Liver (tissue), 2 donors: ENCODE data around the gene CACNA1A.

Source experiments
- TF ChIP-seq, protein P1 (sequence below): IDR thresholded peaks from 2 replicates; pipeline ENCODE4 v1.6.1; 2016; ENCODE audit warnings: antibody characterized with exemption
- TF ChIP-seq, protein P2 (sequence below): fragments of 150-350 bp; IDR thresholded peaks from 2 replicates; pipeline ENCODE4 v1.5.1; 2017; ENCODE audit warnings: improper control_type of control experiment, low read depth, low read length; ENCODE audit not compliant: missing input control
- donor health status: healthy.

GRCh38 chr19:13160557-13160956 is 345.7 kb downstream of the CACNA1A start:
- TF ChIP-seq, protein P1, sequence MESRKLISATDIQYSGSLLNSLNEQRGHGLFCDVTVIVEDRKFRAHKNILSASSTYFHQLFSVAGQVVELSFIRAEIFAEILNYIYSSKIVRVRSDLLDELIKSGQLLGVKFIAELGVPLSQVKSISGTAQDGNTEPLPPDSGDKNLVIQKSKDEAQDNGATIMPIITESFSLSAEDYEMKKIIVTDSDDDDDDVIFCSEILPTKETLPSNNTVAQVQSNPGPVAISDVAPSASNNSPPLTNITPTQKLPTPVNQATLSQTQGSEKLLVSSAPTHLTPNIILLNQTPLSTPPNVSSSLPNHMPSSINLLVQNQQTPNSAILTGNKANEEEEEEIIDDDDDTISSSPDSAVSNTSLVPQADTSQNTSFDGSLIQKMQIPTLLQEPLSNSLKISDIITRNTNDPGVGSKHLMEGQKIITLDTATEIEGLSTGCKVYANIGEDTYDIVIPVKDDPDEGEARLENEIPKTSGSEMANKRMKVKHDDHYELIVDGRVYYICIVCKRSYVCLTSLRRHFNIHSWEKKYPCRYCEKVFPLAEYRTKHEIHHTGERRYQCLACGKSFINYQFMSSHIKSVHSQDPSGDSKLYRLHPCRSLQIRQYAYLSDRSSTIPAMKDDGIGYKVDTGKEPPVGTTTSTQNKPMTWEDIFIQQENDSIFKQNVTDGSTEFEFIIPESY, result no peak
- TF ChIP-seq, protein P2, sequence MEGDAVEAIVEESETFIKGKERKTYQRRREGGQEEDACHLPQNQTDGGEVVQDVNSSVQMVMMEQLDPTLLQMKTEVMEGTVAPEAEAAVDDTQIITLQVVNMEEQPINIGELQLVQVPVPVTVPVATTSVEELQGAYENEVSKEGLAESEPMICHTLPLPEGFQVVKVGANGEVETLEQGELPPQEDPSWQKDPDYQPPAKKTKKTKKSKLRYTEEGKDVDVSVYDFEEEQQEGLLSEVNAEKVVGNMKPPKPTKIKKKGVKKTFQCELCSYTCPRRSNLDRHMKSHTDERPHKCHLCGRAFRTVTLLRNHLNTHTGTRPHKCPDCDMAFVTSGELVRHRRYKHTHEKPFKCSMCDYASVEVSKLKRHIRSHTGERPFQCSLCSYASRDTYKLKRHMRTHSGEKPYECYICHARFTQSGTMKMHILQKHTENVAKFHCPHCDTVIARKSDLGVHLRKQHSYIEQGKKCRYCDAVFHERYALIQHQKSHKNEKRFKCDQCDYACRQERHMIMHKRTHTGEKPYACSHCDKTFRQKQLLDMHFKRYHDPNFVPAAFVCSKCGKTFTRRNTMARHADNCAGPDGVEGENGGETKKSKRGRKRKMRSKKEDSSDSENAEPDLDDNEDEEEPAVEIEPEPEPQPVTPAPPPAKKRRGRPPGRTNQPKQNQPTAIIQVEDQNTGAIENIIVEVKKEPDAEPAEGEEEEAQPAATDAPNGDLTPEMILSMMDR, result no peak
